Smooth muscle cell (in vitro differentiated cells): ENCODE results near the gene SEMA3B. TPM values are rescaled to one million over a fixed set of nuclear protein-coding genes. Genes with fewer than 3 reads are reported as not detected.

ENCODE experiments used
- DNase-seq: peaks from one replicate; lab custom pipeline; 2025; ENCODE audit not compliant: unreplicated experiment; lab: John Stamatoyannopoulos, UW
- H2AFZ ChIP-seq: fragments of 200-600 bp; sonication (generic); 2 replicates; pipeline ENCODE4 v1.6.0; 2016; ENCODE audit warnings: antibody characterized with exemption, low read depth, mild to moderate bottlenecking
- H3F3A ChIP-seq: fragments of 200-600 bp; sonication (generic); 2 replicates; pipeline ENCODE4 v1.6.0; 2017; ENCODE audit warnings: antibody characterized with exemption, low read depth
- H3K27ac ChIP-seq: fragments of 200-600 bp; sonication (generic); 2 replicates; pipeline ENCODE4 v1.5.1; 2016; ENCODE audit warnings: low read depth, mild to moderate bottlenecking
- H3K27me3 ChIP-seq: fragments of 200-600 bp; sonication (generic); 2 replicates; pipeline ENCODE4 v1.6.1; 2016; ENCODE audit warnings: low read depth, mild to moderate bottlenecking
- H3K36me3 ChIP-seq: fragments of 200-600 bp; sonication (generic); 2 replicates; pipeline ENCODE4 v1.5.1; 2016; ENCODE audit warnings: low read depth
- H3K4me1 ChIP-seq: fragments of 200-600 bp; sonication (generic); 2 replicates; pipeline ENCODE4 v1.5.1; 2016; ENCODE audit warnings: low read depth
- H3K4me2 ChIP-seq: fragments of 200-600 bp; sonication (generic); 2 replicates; pipeline ENCODE4 v1.6.0; 2016; ENCODE audit warnings: mild to moderate bottlenecking
- H3K4me3 ChIP-seq: fragments of 200-600 bp; sonication (generic); 2 replicates; pipeline ENCODE4 v1.5.1; 2016; ENCODE audit warnings: mild to moderate bottlenecking
- H3K79me2 ChIP-seq: fragments of 200-600 bp; sonication (generic); 2 replicates; pipeline ENCODE4 v1.6.0; 2016; ENCODE audit warnings: low read depth, mild to moderate bottlenecking
- H3K9ac ChIP-seq: fragments of 200-600 bp; sonication (generic); 2 replicates; pipeline ENCODE4 v1.6.0; 2016; ENCODE audit warnings: low read depth
- H3K9me3 ChIP-seq: fragments of 200-600 bp; sonication (generic); replicated peaks from 2 replicates; pipeline ENCODE4 v1.5.1; 2016; ENCODE audit warnings: low read depth
- H4K20me1 ChIP-seq: fragments of 200-600 bp; sonication (generic); 2 replicates; pipeline ENCODE4 v1.6.0; 2016; ENCODE audit warnings: low read depth
- CTCF ChIP-seq: fragments of 200-600 bp; sonication (generic); IDR thresholded peaks from 2 replicates; pipeline ENCODE4 v1.5.1; 2017; ENCODE audit warnings: borderline replicate concordance, mild to moderate bottlenecking, antibody characterized with exemption; ENCODE audit not compliant: insufficient read depth, poor library complexity, severe bottlenecking
- WGBS: methylation state at CpG from one replicate; pipeline ENCODE4 v1.1.7; 2016; ENCODE audit warnings: low lambda C conversion rate; 5-methylcytosine and 5-hydroxymethylcytosine counted together
- polyA plus RNA-seq: library from polyadenylated mRNA; unstranded; fragments of >200 nt; fragmentation: Nextera tagmentation; extraction: Ambion mirVana; gene quantifications from 2 replicates; pipeline ENCODE4 v1.2.1, GENCODE V29; 2016
- total RNA-seq: library from RNA; depleted of rRNA; stranded (reverse); fragments of >200 nt; gene quantifications from 2 replicates; pipeline ENCODE4 v1.2.3, GENCODE V29; 2014

SEMA3B gene
- total and polyA plus RNA-seq, 2 experiments from 2014 or later: 26.3 to 48.3 TPM

DNA sequence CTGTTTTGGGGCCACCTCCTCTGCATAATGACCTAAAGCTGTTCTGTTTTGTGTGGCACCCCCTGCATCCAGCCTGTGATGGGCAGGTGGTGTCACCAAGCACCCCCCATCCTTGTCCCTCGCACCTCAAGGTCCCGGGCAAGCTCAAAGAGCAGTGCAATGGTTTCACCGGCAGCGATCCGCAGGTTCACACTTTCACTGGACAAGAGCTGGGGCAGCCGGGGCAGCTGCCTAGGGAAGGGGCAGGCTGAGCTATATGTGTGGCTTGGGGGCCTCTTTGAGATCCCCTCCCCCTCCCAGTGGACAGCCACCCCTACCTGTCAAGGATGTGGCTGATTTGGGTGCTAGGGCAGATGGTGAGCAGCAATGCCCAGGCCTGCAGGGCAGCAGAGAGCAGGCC is 20.2 kb downstream of the SEMA3B start:
- H3K4me2 ChIP-seq: no peak overlapping the region
- no peak for DNase-seq
- TF ChIP-seq CTCF: no peak
- no peaks in the 10 kb centered on the region for H3K36me3 ChIP-seq
- H3K9ac ChIP-seq: no peak overlapping the region
- H3K4me3 ChIP-seq: no peak overlapping the region
- H3K27me3 ChIP-seq: no peaks in the 10 kb centered on the region
- no peak overlapping the region for H2AFZ ChIP-seq
- no peaks in the 10 kb centered on the region for H3F3A ChIP-seq
- peaks cover 11% of the 10 kb centered on the region for H3K79me2 ChIP-seq
- H3K4me1 ChIP-seq: peaks cover 10% of the 10 kb centered on the region
- H3K9me3 ChIP-seq: no peaks in the 10 kb centered on the region
- H3K27ac ChIP-seq: no peak overlapping the region
- 99% methylated on average over 6 of the region's 6 CpGs for WGBS
- H4K20me1 ChIP-seq: no peaks in the 10 kb centered on the region

DNA sequence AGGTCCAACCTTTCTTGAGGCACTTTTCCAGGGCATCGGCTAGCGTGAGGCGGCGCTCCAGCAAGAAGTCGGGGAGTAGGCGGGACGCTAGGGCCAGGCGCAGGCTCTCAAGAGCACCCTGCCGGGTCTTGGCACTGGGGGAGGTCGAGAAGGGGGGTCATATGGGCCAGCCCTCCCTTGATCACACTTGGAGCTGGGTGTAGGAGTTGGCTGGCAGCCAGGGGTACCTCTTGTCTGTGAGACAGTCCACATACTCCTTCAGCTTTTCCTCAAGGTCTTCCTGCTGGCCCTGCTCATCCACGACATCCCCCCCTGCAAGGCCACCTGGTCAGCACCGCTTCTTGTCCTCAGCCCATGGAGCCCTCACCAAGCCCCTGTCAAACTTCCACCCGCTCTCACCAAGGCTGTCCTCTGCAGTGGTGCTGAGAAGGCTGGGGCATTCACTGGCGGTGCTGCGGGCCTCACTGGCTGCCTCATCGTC is 21.3 kb downstream of the SEMA3B start:
- TF ChIP-seq CTCF: no peak

GRCh38 chr3:50292159-50293078 is 23.5 kb downstream of the SEMA3B start, which contains the start of gene IFRD2:
Gene IFRD2 (minus strand): TSS chr3:50292429. CDS start chr3:50292274, 155 bp downstream.
- Histone ChIP-seq H3K9me3 (no peaks in the 10 kb centered on the region), H2AFZ (peak within 1 kb of the TSS; percentile 47), H3K79me2 (peaks cover 11% of the 10 kb centered on the region), H3K4me1 (peaks cover 10% of the 10 kb centered on the region), H3K4me2 (peak within 1 kb of the TSS; percentile 98), H3K27me3 (no peaks in the 10 kb centered on the region), H3K27ac (peak within 1 kb of the TSS; percentile 72), H3K9ac (peak within 1 kb of the TSS; percentile 89), H4K20me1 (no peaks in the 10 kb centered on the region), H3K36me3 (no peaks in the 10 kb centered on the region), H3F3A (no peaks in the 10 kb centered on the region), H3K4me3 (peak within 1 kb of the TSS; percentile 84)
- WGBS: 7% methylated on average over 51 of the region's 67 CpGs
- TF ChIP-seq CTCF: no peak
- peak; percentile 78 for DNase-seq

More for the DNA sequence above, 21.3 kb downstream of the SEMA3B start:
- Histone ChIP-seq H3K4me3 (no peak overlapping the region), H3K36me3 (no peaks in the 10 kb centered on the region), H4K20me1 (no peaks in the 10 kb centered on the region), H3K9me3 (no peaks in the 10 kb centered on the region), H3K4me2 (no peak overlapping the region), H2AFZ (no peak overlapping the region), H3K27me3 (no peaks in the 10 kb centered on the region), H3K9ac (no peak overlapping the region), H3F3A (no peaks in the 10 kb centered on the region), H3K4me1 (peaks cover 10% of the 10 kb centered on the region), H3K79me2 (peaks cover 11% of the 10 kb centered on the region), H3K27ac (no peak overlapping the region)
- 96% methylated on average over 16 of the region's 16 CpGs for WGBS
- DNase-seq: no peak
